Measurements from ENCODE around the gene VPS33A. TPM values are rescaled to one million over a fixed set of nuclear protein-coding genes. Genes with fewer than 3 reads are reported as not detected.
A peak's percentile ranks its signal among the peaks of the same experiment; 100 is the strongest.

VPS33A gene
- total and polyA plus RNA-seq, 10 of the 15 experiments (the other 5 are each of a cell fraction or from before 2014, with no cell fraction given), result 7.7 to 33.6 (median 21.6) TPM

DNA sequence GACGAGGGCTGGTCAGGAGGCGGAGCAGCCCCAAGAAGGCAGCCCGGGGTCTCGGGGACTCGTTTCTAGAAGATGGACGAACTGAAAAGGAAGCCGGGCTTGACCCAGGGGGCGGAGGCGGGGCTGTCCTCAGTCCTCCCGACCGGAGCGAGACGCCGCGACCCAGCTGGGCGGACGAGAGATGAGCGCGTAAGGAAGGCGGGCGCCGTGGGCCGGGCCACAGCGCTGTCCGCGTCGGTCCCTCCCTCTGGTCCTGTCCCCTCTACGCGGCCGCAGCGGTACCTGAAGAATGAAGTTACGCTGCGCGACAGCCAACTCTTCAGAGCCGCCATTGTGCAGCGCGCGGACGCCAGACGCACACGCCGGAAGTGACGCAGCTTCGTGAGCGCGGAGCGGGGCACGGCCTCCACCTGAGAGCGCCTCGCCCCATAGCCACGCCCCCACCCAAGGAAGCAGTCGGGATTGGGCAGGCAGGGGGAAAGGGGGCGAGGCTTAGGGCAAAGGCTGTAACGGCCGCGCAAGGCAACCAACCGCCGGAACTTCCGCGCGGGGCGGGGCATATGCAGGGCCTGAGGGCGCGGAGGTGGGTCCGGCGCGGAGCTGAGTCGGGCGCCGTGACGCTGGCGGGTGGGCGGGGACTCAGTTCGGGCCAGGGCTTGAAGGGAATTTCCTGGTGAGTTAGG is 40.5 kb downstream of the VPS33A start, which contains the start of gene DIABLO (continued):
- TF ChIP-seq MTA2 (IDR thresholded peaks at IDR 0.05; ENCODE audit: low read depth), result no peak
- TF ChIP-seq, protein P1, sequence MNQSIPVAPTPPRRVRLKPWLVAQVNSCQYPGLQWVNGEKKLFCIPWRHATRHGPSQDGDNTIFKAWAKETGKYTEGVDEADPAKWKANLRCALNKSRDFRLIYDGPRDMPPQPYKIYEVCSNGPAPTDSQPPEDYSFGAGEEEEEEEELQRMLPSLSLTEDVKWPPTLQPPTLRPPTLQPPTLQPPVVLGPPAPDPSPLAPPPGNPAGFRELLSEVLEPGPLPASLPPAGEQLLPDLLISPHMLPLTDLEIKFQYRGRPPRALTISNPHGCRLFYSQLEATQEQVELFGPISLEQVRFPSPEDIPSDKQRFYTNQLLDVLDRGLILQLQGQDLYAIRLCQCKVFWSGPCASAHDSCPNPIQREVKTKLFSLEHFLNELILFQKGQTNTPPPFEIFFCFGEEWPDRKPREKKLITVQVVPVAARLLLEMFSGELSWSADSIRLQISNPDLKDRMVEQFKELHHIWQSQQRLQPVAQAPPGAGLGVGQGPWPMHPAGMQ (IDR thresholded peaks at IDR 0.05; ENCODE audit: borderline replicate concordance), result no peak
- TF ChIP-seq MEF2A (IDR thresholded peaks at IDR 0.05; ENCODE audit: insufficient read depth, low read depth, low read length), result no peak
- TF ChIP-seq, protein P2, sequence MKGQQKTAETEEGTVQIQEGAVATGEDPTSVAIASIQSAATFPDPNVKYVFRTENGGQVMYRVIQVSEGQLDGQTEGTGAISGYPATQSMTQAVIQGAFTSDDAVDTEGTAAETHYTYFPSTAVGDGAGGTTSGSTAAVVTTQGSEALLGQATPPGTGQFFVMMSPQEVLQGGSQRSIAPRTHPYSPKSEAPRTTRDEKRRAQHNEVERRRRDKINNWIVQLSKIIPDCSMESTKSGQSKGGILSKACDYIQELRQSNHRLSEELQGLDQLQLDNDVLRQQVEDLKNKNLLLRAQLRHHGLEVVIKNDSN (IDR thresholded peaks at IDR 0.05; ENCODE audit: borderline replicate concordance, extremely low read length, insufficient read depth, low read depth, low read length), result no peak
- TF ChIP-seq POLR2AphosphoS5 (IDR thresholded peaks at IDR 0.05; ENCODE audit: low read length), result peak; percentile 96
- peak in 1 of 2 experiments; percentile 65; a peak in 2 of 4 replicates for TF ChIP-seq BHLHE40 (IDR thresholded peaks at IDR 0.05; ENCODE audit: borderline replicate concordance in 1 of 2, low read depth in 2 of 2, low read length in 1 of 2)
- TF ChIP-seq, protein P3, sequence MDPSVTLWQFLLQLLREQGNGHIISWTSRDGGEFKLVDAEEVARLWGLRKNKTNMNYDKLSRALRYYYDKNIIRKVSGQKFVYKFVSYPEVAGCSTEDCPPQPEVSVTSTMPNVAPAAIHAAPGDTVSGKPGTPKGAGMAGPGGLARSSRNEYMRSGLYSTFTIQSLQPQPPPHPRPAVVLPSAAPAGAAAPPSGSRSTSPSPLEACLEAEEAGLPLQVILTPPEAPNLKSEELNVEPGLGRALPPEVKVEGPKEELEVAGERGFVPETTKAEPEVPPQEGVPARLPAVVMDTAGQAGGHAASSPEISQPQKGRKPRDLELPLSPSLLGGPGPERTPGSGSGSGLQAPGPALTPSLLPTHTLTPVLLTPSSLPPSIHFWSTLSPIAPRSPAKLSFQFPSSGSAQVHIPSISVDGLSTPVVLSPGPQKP (IDR thresholded peaks at IDR 0.05; ENCODE audit: low read depth, low read length), result peak; percentile 94
- TF ChIP-seq, protein P4, sequence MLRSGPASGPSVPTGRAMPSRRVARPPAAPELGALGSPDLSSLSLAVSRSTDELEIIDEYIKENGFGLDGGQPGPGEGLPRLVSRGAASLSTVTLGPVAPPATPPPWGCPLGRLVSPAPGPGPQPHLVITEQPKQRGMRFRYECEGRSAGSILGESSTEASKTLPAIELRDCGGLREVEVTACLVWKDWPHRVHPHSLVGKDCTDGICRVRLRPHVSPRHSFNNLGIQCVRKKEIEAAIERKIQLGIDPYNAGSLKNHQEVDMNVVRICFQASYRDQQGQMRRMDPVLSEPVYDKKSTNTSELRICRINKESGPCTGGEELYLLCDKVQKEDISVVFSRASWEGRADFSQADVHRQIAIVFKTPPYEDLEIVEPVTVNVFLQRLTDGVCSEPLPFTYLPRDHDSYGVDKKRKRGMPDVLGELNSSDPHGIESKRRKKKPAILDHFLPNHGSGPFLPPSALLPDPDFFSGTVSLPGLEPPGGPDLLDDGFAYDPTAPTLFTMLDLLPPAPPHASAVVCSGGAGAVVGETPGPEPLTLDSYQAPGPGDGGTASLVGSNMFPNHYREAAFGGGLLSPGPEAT (IDR thresholded peaks at IDR 0.05; ENCODE audit: low read depth), result peak; percentile 97
- TF ChIP-seq CEBPB (IDR thresholded peaks at IDR 0.05; ENCODE audit: borderline replicate concordance in 1 of 2, low read depth in 2 of 2, low read length in 2 of 2), result no peak
- TF ChIP-seq RAD51 (IDR thresholded peaks at IDR 0.05), result no peak
- no peak for TF ChIP-seq TCF7 (IDR thresholded peaks at IDR 0.05; ENCODE audit: borderline replicate concordance)
- peak; percentile 85 for TF ChIP-seq SP1 (IDR thresholded peaks at IDR 0.05; ENCODE audit: low read depth, low read length)
- peak; percentile 67; the same call in 1 of the 2 replicates for TF ChIP-seq PML (IDR thresholded peaks at IDR 0.05; ENCODE audit: low read length)
- TF ChIP-seq, protein P5, sequence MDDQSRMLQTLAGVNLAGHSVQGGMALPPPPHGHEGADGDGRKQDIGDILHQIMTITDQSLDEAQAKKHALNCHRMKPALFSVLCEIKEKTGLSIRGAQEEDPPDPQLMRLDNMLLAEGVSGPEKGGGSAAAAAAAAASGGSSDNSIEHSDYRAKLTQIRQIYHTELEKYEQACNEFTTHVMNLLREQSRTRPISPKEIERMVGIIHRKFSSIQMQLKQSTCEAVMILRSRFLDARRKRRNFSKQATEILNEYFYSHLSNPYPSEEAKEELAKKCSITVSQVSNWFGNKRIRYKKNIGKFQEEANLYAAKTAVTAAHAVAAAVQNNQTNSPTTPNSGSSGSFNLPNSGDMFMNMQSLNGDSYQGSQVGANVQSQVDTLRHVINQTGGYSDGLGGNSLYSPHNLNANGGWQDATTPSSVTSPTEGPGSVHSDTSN (IDR thresholded peaks at IDR 0.05; ENCODE audit: insufficient replicate concordance, low read depth, low read length), result no peak
- TF ChIP-seq, protein P6, sequence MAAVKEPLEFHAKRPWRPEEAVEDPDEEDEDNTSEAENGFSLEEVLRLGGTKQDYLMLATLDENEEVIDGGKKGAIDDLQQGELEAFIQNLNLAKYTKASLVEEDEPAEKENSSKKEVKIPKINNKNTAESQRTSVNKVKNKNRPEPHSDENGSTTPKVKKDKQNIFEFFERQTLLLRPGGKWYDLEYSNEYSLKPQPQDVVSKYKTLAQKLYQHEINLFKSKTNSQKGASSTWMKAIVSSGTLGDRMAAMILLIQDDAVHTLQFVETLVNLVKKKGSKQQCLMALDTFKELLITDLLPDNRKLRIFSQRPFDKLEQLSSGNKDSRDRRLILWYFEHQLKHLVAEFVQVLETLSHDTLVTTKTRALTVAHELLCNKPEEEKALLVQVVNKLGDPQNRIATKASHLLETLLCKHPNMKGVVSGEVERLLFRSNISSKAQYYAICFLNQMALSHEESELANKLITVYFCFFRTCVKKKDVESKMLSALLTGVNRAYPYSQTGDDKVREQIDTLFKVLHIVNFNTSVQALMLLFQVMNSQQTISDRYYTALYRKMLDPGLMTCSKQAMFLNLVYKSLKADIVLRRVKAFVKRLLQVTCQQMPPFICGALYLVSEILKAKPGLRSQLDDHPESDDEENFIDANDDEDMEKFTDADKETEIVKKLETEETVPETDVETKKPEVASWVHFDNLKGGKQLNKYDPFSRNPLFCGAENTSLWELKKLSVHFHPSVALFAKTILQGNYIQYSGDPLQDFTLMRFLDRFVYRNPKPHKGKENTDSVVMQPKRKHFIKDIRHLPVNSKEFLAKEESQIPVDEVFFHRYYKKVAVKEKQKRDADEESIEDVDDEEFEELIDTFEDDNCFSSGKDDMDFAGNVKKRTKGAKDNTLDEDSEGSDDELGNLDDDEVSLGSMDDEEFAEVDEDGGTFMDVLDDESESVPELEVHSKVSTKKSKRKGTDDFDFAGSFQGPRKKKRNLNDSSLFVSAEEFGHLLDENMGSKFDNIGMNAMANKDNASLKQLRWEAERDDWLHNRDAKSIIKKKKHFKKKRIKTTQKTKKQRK (IDR thresholded peaks at IDR 0.05; ENCODE audit: low read depth, low read length), result no peak
- TF ChIP-seq HCFC1 (IDR thresholded peaks at IDR 0.05; ENCODE audit: low read length), result peak; percentile 71
- 0 out of 2 replicates have a peak, but pooled peaks have one; percentile 23 for TF ChIP-seq TBL1XR1 (IDR thresholded peaks at IDR 0.05; ENCODE audit: low read depth, low read length)
- 0 out of 2 replicates have a peak, but pooled peaks have one; percentile 38 for TF ChIP-seq CHD2 (IDR thresholded peaks at IDR 0.05; ENCODE audit: borderline replicate concordance, low read depth, low read length)
- peak in 1 of 2 experiments; percentile 90; a peak in 1 of 3 replicates for TF ChIP-seq EGR1 (IDR thresholded peaks at IDR 0.05; ENCODE audit: borderline replicate concordance in 1 of 2, low read depth in 2 of 2, low read length in 2 of 2)
